GM12878 (cell line): ENCODE results near the gene WNT9A. TPM values are rescaled to one million over a fixed set of nuclear protein-coding genes. Genes with fewer than 3 reads are reported as not detected.

Experiments
- ATAC-seq: fragments of 200-7000 bp; cut with Tn5 transposase; 3 replicates; pipeline ENCODE4 v1.9.1; 2020; ENCODE audit warnings: mild to moderate bottlenecking, moderate library complexity
- BruUV-seq: library from RNA; stranded (reverse); fragments of 400-500 nt; replicated peaks from 2 replicates; lab custom pipeline; 2021; lab: Mats Ljungman, UMichigan
- CTCF ChIA-PET: fragments of 300-600 bp; sonication (Branson Sonifier 250); formaldehyde crosslinking; extraction: SDS; loops from one replicate; lab custom pipeline; 2021; ENCODE audit warnings: inconsistent platforms; lab: Yijun Ruan, JAX
- POLR2A ChIA-PET: fragments of 350-600 bp; formaldehyde crosslinking; extraction: SDS; loops from one replicate; lab custom pipeline; 2021; ENCODE audit warnings: inconsistent platforms; lab: Charles Lee
- RAD21 ChIA-PET: fragments of 300-600 bp; sonication (Branson Sonifier 250); formaldehyde crosslinking; loops from one replicate; lab custom pipeline; 2023; ENCODE audit warnings: antibody characterized with exemption; ENCODE audit not compliant: unreplicated experiment; lab: Charles Lee
- SMC1A ChIA-PET: fragments of 300-600 bp; sonication (Branson Sonifier 250); formaldehyde crosslinking; loops from one replicate; lab custom pipeline; 2023; ENCODE audit not compliant: unreplicated experiment, uncharacterized antibody; lab: Charles Lee
- DNase-seq: peaks from one replicate; pipeline ENCODE4 v3.0.0-alpha.2; 2011; ENCODE audit warnings: low read depth, low spot score
- FAIRE-seq: peaks from 3 replicates; lab custom pipeline; 2011; peaks lifted over from hg19 to GRCh38; lab: Jason Lieb, UNC
- H2AFZ ChIP-seq: 2 replicates; pipeline ENCODE4 v1.6.0; 2011; ENCODE audit warnings: low read depth, low read length, control low read depth; ENCODE audit not compliant: control insufficient read depth
- H3K27ac ChIP-seq: 2 replicates; pipeline ENCODE4 v1.5.1; 2011; ENCODE audit warnings: control low read depth; ENCODE audit not compliant: control insufficient read depth, insufficient read depth
- H3K27me3 ChIP-seq, 2 experiments: replicated peaks in 1 of 2; 2 replicates each; pipeline versions ENCODE4 v1.6.0 to v1.6.1; 2011; ENCODE audit warnings: low read length in 1 of 2; ENCODE audit not compliant: control insufficient read depth in 2 of 2, insufficient read depth in 2 of 2
- H3K36me3 ChIP-seq, 2 experiments: 2 replicates each; pipeline ENCODE4 v1.5.1; 2011; ENCODE audit warnings: low read length in 1 of 2; ENCODE audit not compliant: control insufficient read depth in 2 of 2, insufficient read depth in 2 of 2
- H3K4me1 ChIP-seq: 2 replicates; pipeline ENCODE4 v1.6.1; 2011; ENCODE audit warnings: mild to moderate bottlenecking, low read length, moderate library complexity, mixed read lengths; ENCODE audit not compliant: control insufficient read depth, insufficient read depth
- H3K4me2 ChIP-seq: 2 replicates; pipeline ENCODE4 v1.6.0; 2011; ENCODE audit warnings: control low read depth; ENCODE audit not compliant: control insufficient read depth, insufficient read depth
- H3K4me3 ChIP-seq: fragments of 200-600 bp; sonication (generic); 2 replicates; pipeline ENCODE4 v1.5.1; 2016
- H3K79me2 ChIP-seq: 2 replicates; pipeline ENCODE4 v1.6.0; 2011; ENCODE audit warnings: low read length; ENCODE audit not compliant: control insufficient read depth, insufficient read depth
- H3K9ac ChIP-seq: 2 replicates; pipeline ENCODE4 v1.8.0; 2011; ENCODE audit warnings: low read length, control low read depth, mixed read lengths; ENCODE audit not compliant: control insufficient read depth, insufficient read depth
- H3K9me3 ChIP-seq: replicated peaks from 3 replicates; pipeline ENCODE4 v1.5.1; 2011; ENCODE audit warnings: mild to moderate bottlenecking, low read length; ENCODE audit not compliant: control insufficient read depth, insufficient read depth
- H4K20me1 ChIP-seq: 2 replicates; pipeline ENCODE4 v1.6.0; 2011; ENCODE audit not compliant: control insufficient read depth, insufficient read depth
- BRCA1 ChIP-seq: IDR thresholded peaks from 2 replicates; pipeline ENCODE4 v1.6.1; 2011; ENCODE audit warnings: low read depth, low read length, improper control_type of control experiment
- CBFB ChIP-seq: IDR thresholded peaks from 2 replicates; pipeline ENCODE4 v1.6.1; 2016; ENCODE audit warnings: antibody characterized with exemption, low read depth
- CEBPB ChIP-seq, 2 experiments: fragments of 150-350 bp in 1 of 2; IDR thresholded peaks; 2 replicates each; pipeline ENCODE4 v1.6.1; 2012 to 2014; ENCODE audit warnings: low read depth in 2 of 2, low read length in 2 of 2, borderline replicate concordance in 1 of 2, inconsistent platforms in 1 of 2
- CHD1 ChIP-seq: IDR thresholded peaks from 2 replicates; pipeline ENCODE4 v1.6.1; 2012; ENCODE audit warnings: low read depth, low read length, improper control_type of control experiment
- CHD2 ChIP-seq: IDR thresholded peaks from 2 replicates; pipeline ENCODE4 v1.6.1; 2011; ENCODE audit warnings: low read depth, low read length, improper control_type of control experiment, borderline replicate concordance
- CREM ChIP-seq: IDR thresholded peaks from 2 replicates; pipeline ENCODE4 v1.6.1; 2014; ENCODE audit warnings: antibody characterized with exemption, low read depth
- IRF4 ChIP-seq: IDR thresholded peaks from 2 replicates; pipeline ENCODE4 v1.6.1; 2011; ENCODE audit warnings: low read depth, low read length
- MTA2 ChIP-seq: fragments of 450-650 bp; IDR thresholded peaks from 2 replicates; pipeline ENCODE4 v1.6.1; 2016; ENCODE audit warnings: low read depth, mild to moderate bottlenecking, moderate library complexity
- MXI1 ChIP-seq: fragments of 150-350 bp; IDR thresholded peaks from 2 replicates; pipeline ENCODE4 v1.6.1; 2011; ENCODE audit warnings: low read depth, mild to moderate bottlenecking, inconsistent platforms, low read length, improper control_type of control experiment
- MYB ChIP-seq: fragments of 150-350 bp; IDR thresholded peaks from 2 replicates; pipeline ENCODE4 v1.6.1; 2014; ENCODE audit warnings: mild to moderate bottlenecking, low read depth, low read length, borderline replicate concordance
- POU2F2 ChIP-seq: IDR thresholded peaks from 3 replicates; pipeline ENCODE4 v1.6.1; 2011; ENCODE audit warnings: low read depth, mild to moderate bottlenecking, low read length, borderline replicate concordance
- ZBTB4 ChIP-seq: fragments of 450-650 bp; formaldehyde crosslinking; IDR thresholded peaks from 2 replicates; pipeline ENCODE4 v1.4.0; 2022; ENCODE audit warnings: mild to moderate bottlenecking, moderate library complexity
- WGBS: methylation state at CpG from one replicate; pipeline ENCODE4 v1.1.6; 2016; ENCODE audit warnings: low lambda C conversion rate; ENCODE audit not compliant: insufficient replicate concordance, insufficient coverage; ENCODE audit errors: missing lambda C conversion rate; 5-methylcytosine and 5-hydroxymethylcytosine counted together
- in situ Hi-C: fragments of 300-500 bp; cut with MboI; formaldehyde crosslinking; loops from 9 replicates; pipeline ENCODE4 v1.14.3; 2018; ENCODE audit warnings: mixed read lengths
- intact Hi-C: fragments of 100-400 bp; cut with micrococcal nuclease; formaldehyde crosslinking; loops from one replicate; pipeline ENCODE4 v1.14.2; 2022; ENCODE audit not compliant: unreplicated experiment
- polyA plus RNA-seq, 11 experiments: library from polyadenylated mRNA; depleted of rRNA in 4 of 11; unstranded in 6 of 11; stranded (reverse) in 5 of 11; fragments of >200 nt; fragmentation: Nextera tagmentation in 4 of 11; fragmentation: Illumina TruSeq in 1 of 11; extraction: Ambion mirVana in 4 of 11; extraction: Trizol in 1 of 11; gene quantifications; 1 replicate in 1 of 11; 2 replicates in 10 of 11; pipeline versions ENCODE4 v1.2.1 to v1.2.3, GENCODE V29; 2011 to 2016; ENCODE audit warnings: inconsistent platforms in 2 of 11, missing spikeins in 2 of 11, low read depth in 1 of 11
- total RNA-seq, 4 experiments: library from RNA; depleted of rRNA in 3 of 4; stranded (reverse); fragments of >200 nt in 3 of 4; fragmentation: Illumina TruSeq in 1 of 4; extraction: Trizol in 1 of 4; gene quantifications; 2 replicates each; pipeline versions ENCODE4 v1.2.1 to v1.2.3, GENCODE V29; 2013 to 2021
- TF ChIP-seq, protein P1 (sequence below): fragments of 450-650 bp; formaldehyde crosslinking; IDR thresholded peaks from 2 replicates; pipeline ENCODE4 v1.4.0; 2020; ENCODE audit warnings: mild to moderate bottlenecking, moderate library complexity

The WNT9A gene
- total and polyA plus RNA-seq, 10 of the 15 experiments (the other 5 are each of a cell fraction or from before 2014, with no cell fraction given), result not detected

DNA sequence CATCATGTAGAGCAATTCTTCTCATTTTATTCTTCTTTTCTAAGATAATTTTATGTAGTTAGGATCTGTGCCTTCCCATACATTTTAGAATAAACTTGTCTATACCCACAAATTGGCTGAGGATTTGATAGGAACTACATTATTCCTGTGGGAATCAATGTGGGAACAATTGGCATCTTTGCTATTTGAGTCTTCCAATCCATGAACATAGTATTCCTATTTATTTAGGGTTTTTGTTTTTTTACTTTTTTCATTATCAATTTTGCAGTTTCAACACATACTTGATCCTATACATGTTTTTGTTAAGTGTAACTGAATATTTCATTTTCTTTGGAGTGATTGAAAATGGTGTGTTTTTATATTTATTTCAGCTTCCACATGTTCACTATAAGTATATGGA, 8.1 kb upstream of the WNT9A start (continued):
- no peak for TF ChIP-seq CBFB
- TF ChIP-seq, all 136 proteins: peak for 0

DNA sequence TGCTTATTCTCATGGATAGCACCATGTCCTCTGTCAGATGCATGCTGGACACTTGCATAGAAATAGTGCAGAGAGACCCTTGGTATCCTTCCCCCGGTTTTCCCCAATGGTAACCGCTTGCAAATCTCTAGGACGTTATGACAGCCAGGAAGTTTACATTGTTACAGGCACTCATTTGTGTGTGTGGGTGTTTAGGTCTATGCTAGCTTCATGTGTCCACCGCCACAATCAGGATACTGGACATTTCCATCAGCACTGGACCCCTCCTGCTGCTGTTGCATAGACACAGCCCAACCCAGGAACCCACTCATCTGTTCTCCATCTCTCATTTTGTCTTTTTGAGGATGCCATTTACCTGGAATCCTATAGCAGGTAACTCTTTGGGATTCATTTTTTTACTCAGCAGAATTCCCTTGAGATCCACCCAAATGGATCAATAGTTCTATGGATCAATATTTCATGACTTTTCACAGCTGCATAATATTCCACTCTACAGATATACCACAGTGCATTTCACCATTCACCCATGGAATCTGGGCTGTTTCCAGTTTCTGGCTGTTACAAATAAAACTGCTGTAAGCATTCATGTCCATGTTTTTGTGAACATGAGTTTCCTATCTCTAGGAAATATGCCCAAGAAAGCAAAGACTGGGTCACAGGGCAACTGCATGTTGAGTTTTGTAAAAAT, 6.6 kb upstream of the WNT9A start:
- CTCF ChIA-PET, result interaction anchor here (0.7 to 3.8 kb wide), 13 partner anchors 162 to 1042 kb away, joined by 3 to 34 read pairs (median 3); no protein-coding TSS in a partner anchor
- in situ Hi-C loops, result loop anchor here (5.0 kb wide), 2 partner anchors 192 to 472 kb away; no protein-coding TSS in a partner anchor
- TF ChIP-seq MYB (no peak), POU2F2 (no peak), MTA2 (no peak), CHD2 (no peak), ZBTB4 (no peak), CHD1 (no peak), IRF4 (no peak), CEBPB (IDR thresholded peaks at IDR 0.05; ENCODE audit: borderline replicate concordance in 1 of 2, low read depth in 2 of 2, low read length in 2 of 2) (no peak), CREM (no peak), BRCA1 (no peak), MXI1 (no peak)
- TF ChIP-seq, protein P1, sequence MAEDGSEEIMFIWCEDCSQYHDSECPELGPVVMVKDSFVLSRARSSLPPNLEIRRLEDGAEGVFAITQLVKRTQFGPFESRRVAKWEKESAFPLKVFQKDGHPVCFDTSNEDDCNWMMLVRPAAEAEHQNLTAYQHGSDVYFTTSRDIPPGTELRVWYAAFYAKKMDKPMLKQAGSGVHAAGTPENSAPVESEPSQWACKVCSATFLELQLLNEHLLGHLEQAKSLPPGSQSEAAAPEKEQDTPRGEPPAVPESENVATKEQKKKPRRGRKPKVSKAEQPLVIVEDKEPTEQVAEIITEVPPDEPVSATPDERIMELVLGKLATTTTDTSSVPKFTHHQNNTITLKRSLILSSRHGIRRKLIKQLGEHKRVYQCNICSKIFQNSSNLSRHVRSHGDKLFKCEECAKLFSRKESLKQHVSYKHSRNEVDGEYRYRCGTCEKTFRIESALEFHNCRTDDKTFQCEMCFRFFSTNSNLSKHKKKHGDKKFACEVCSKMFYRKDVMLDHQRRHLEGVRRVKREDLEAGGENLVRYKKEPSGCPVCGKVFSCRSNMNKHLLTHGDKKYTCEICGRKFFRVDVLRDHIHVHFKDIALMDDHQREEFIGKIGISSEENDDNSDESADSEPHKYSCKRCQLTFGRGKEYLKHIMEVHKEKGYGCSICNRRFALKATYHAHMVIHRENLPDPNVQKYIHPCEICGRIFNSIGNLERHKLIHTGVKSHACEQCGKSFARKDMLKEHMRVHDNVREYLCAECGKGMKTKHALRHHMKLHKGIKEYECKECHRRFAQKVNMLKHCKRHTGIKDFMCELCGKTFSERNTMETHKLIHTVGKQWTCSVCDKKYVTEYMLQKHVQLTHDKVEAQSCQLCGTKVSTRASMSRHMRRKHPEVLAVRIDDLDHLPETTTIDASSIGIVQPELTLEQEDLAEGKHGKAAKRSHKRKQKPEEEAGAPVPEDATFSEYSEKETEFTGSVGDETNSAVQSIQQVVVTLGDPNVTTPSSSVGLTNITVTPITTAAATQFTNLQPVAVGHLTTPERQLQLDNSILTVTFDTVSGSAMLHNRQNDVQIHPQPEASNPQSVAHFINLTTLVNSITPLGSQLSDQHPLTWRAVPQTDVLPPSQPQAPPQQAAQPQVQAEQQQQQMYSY, result no peak

More for the DNA sequence above, 6.6 kb upstream of the WNT9A start:
- H3K4me1 ChIP-seq, result no peaks in the 10 kb centered on the region
- H3K9me3 ChIP-seq, result no peaks in the 10 kb centered on the region
- H4K20me1 ChIP-seq, result no peaks in the 10 kb centered on the region
- no peak for DNase-seq
- WGBS, result 2% methylated on average over 4 of the region's 4 CpGs
- ChIA-PET POLR2A (no interaction called here), SMC1A (interaction anchor here (1.5 to 1.8 kb wide), 2 partner anchors 192 to 472 kb away, joined by 5 to 6 read pairs; no protein-coding TSS in a partner anchor), RAD21 (interaction anchor here (0.8 to 2.0 kb wide), 5 partner anchors 189 to 473 kb away, joined by 3 to 7 read pairs (median 4); no protein-coding TSS in a partner anchor)
- no peak overlapping the region for H3K27ac ChIP-seq
- H3K36me3 ChIP-seq, result no peaks in the 10 kb centered on the region
- no TSS peak for BruUV-seq
- no peak overlapping the region for H3K4me3 ChIP-seq
- no peak for ATAC-seq
- no peak overlapping the region for H3K9ac ChIP-seq
- intact Hi-C loops, result loop anchor here (2.0 to 5.0 kb wide), 2 partner anchors 192 to 474 kb away; no protein-coding TSS in a partner anchor
- no peaks in the 10 kb centered on the region for H3K79me2 ChIP-seq
- no peak overlapping the region for H2AFZ ChIP-seq
- no peak for FAIRE-seq
- H3K4me2 ChIP-seq, result no peak overlapping the region
- H3K27me3 ChIP-seq, result peaks cover 0 to 3% of the 10 kb centered on the region in 2 experiments; a peak in 1 of 4 replicates
